Dermis microvascular lymphatic vessel endothelial cell (primary cell): ENCODE results near the gene ANKRD35. TPM values are rescaled to one million over a fixed set of nuclear protein-coding genes. Genes with fewer than 3 reads are reported as not detected.
"Not testable (repeated sequence)": the region's sequence is repeated elsewhere in the genome, so short reads cannot be mapped to it uniquely, and the experiment has no call there.

Experiments used
- DNase-seq, 2 donors: peaks; one replicate each; pipeline versions ENCODE4 v3.0.0 to v3.0.0-alpha.2; 2010; ENCODE audit warnings: low read depth in 2 of 2
- total RNA-seq: library from RNA; depleted of rRNA; stranded (reverse); fragments of >200 nt; gene quantifications from 2 replicates; pipeline ENCODE4 v1.2.1, GENCODE V29; 2014

ANKRD35 gene, protein sequence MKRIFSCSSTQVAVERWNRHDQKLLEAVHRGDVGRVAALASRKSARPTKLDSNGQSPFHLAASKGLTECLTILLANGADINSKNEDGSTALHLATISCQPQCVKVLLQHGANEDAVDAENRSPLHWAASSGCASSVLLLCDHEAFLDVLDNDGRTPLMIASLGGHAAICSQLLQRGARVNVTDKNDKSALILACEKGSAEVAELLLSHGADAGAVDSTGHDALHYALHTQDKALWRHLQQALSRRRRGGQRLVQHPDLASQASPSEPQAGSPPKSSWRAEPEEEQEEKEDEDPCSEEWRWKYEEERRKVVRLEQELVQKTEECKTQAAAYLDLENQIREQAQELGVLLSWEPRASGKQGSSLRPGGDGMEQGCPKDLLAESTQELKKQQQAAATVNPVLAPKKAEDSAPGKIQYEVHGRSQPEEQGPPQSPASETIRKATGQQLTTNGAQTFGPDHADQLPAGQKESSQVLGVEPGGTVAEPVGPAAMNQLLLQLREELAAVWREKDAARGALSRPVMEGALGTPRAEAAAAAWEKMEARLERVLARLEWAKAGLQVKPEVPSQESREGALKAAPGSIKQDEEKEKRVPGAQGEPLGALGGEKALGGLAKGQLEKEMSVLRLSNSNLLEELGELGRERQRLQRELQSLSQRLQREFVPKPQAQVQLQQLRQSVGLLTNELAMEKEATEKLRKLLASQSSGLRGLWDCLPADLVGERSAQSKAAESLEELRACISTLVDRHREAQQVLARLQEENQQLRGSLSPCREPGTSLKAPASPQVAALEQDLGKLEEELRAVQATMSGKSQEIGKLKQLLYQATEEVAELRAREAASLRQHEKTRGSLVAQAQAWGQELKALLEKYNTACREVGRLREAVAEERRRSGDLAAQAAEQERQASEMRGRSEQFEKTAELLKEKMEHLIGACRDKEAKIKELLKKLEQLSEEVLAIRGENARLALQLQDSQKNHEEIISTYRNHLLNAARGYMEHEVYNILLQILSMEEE
- total RNA-seq = under 0.01 TPM in 2 replicates

- peak; percentile 20 to 72 for DNase-seq
Measured at GRCh38 chr1:145885738-145886287, at the start of gene ANKRD35. ANKRD35 (minus strand) TSS chr1:145885866; CDS start chr1:145885758, 108 bp downstream.

- not testable (repeated sequence) for DNase-seq
Measured at GRCh38 chr1:145932522-145933009, 46.9 kb upstream of the ANKRD35 start.

DNA sequence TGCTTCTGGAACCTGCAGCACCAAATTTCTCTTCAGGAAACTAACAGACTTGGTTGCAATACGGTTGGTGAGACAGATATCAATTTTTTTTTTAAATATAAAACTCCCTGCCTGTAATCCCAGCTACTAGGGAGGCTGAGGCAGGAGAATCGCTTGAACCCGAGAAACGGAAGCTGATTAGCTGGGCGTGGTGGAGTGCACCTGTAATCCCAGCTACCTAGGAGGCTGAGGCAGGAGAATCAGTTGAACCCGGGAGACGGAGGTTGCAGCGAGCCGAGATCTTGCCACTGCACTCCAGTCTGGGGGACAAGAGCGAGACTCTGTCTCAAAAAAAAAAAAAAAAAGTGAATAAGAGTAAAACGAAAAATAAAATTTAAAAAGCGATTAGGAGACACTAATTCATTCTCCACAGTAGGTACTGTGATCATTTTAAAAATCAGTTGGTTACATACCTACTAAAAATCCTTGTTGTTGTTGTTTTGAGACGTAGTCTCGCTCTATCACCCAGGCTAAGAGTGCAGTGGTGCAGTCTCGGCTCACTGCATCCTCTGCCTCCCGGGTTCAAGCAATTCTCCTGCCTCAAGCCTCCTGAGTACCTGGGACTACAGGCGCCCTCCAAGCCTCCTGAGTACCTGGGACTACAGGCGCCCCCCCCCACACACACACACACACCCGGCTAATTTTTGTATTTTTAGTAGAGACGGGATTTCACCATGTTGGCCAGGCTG lies 42.4 kb upstream of the ANKRD35 start:
- no peak for DNase-seq

DNA sequence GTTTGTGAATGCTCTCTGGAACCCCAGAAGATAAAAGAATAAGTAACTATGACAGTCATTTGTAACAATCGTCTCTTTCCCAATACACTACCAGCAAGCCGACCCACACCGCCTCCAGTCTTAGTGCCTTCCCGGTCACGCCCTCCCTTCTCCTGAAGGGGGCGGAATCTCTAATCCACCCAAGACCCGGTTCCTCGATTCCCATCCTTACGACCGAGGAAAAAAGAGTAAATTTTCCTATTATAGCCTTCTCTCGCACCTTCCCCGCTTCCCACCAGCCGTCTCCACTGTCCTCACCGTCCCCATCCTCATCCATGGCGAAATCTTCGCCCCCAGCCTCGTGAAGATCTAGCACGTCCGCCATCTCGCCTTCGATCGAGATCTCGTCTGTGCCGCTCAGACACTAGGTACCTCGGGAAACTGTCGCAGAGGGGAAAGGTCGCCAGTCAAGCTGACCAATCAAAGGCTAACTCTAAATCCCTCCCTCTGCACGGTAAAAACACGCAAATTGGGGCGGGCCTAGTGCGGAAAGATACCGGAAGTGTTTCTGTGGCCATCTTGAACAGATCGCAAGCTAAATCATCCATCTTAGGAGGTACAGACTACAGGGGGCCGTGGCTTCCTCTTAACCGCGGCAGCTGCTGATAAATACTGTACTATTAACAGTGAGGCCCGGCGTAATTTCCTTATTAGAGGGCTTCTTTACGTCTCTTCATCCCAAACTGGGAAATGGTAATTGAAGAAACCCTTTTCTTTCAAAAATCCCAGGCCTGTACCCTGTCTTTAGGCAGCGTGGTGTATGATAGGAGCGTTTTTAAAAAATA lies 41.6 kb upstream of the ANKRD35 start, which contains the start of gene RBM8A:
Gene RBM8A, minus strand, starts transcription at position 422 of the 824 bp plus-strand sequence. Its CDS starts 58 bp downstream, at position 364.
- DNase-seq = peak; percentile 97 to 98

- DNase-seq = peak in 1 of 2 donors; percentile 10
Measured at GRCh38 chr1:145926686-145927062, 41.0 kb upstream of the ANKRD35 start.

GRCh38 chr1:145922266-145922665 lies 36.6 kb upstream of the ANKRD35 start:
- no peak for DNase-seq

- DNase-seq = not testable (repeated sequence)
Measured at GRCh38 chr1:145920297-145920696, 34.6 kb upstream of the ANKRD35 start.

DNA sequence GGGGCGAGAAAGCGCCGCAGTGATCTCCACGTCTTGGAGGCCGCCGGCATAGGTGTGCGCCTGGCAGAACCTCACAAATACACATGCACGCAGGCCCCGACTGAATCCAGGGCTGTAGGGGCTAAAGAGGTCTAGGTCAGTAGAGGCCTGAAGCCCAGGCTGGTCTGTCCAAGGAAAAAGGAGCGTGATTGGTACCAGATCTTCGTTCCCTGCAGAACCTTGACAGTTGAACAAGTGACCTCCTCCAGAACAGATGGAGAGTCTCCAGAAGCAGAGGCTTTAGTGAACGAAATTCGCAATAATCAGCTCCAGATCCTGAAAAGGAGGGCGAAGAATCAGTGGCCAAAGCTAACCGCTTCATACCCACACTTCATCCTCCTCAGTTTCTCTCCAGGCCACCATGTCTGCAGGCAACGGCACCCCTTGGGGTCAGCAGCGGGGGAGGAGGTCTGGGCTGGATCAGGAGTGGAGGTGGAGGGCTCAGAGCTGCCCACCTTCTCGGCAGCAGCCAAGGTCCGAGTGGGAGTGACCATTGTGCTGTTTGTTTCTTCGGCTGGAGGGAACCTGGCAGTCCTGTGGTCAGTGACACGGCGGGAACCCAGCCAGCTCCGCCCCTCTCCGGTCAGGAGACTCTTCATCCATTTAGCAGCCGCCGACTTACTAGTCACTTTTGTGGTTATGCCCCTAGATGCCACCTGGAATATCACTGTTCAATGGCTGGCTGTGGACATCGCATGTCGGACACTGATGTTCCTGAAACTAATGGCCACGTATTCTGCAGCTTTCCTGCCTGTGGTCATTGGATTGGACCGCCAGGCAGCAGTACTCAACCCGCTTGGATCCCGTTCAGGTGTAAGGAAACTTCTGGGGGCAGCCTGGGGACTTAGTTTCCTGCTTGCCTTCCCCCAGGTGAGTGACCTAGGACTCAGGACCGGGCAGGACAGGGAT lies 33.6 kb upstream of the ANKRD35 start:
- DNase-seq = peak; percentile 43 to 78

DNA sequence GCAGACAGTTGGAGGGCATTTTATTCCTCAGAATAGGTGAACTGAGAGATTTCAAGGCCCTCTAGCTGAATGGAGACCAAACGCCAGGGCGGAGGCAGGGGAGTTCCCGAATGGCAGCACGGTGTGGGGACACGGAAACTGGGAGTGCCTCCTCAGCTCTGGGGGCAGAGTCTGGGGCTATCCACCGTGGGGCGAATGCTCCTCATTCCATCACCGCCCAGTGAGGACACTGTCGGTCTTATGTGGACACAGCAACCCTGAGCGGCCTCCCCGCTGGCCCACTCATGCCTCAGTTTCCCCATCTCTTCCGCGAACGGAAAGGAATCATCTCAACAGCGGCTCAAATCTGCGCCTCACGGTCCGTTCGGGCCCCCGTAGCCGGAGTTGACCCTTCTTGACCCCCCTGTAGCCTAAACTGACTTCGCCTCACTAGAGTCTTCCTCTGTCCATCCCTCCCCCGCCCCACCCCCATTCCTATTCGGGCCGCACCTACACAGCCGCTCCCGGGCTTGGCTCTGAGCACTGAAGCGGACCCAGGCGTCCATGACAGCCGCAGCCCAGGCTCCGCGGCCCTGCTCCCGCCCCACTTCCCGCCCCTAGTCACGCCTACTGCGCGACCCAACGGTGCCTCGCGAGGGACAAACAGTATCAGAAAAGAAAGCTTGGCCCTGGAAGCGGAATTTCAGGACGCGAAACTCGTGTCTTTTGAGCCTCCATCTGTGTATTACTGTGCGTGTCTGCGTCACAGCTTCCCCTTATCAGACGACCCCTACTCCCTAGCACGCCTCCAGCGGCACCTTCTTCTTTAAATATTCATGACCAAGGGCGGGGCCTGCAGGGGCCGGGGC lies 32.7 kb upstream of the ANKRD35 start, which contains the start of gene PEX11B:
Gene PEX11B, minus strand, starts transcription at position 574 of the 848 bp plus-strand sequence. Its CDS starts 29 bp downstream, at position 545.
- DNase-seq = peak; percentile 88 to 97

- no peak for DNase-seq
Measured at GRCh38 chr1:145917595-145917994, 31.9 kb upstream of the ANKRD35 start.

DNA sequence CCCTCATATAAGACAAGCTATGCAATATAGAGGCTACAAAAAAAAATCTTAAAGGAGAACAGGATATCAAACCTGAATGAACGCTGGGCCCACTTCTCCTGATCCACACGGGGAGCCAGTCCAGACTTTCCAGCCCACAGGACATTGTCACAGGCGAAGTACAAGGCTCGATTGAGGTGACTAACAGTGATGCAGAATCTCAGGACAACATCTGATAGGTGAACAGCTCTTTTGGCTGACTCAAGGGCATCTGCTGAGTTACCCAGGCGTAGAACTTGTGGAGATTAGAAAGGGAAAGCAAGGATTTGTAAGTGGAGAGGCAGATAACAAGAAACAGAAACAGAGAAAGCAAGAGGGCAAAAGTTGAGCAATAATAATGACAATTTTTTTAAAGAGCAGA lies 31.1 kb upstream of the ANKRD35 start:
- no peak for DNase-seq

- DNase-seq = no peak
Measured at GRCh38 chr1:145912128-145912641, 26.5 kb upstream of the ANKRD35 start.

GRCh38 chr1:145908653-145909052 lies 23.0 kb upstream of the ANKRD35 start:
- DNase-seq = no peak

DNA sequence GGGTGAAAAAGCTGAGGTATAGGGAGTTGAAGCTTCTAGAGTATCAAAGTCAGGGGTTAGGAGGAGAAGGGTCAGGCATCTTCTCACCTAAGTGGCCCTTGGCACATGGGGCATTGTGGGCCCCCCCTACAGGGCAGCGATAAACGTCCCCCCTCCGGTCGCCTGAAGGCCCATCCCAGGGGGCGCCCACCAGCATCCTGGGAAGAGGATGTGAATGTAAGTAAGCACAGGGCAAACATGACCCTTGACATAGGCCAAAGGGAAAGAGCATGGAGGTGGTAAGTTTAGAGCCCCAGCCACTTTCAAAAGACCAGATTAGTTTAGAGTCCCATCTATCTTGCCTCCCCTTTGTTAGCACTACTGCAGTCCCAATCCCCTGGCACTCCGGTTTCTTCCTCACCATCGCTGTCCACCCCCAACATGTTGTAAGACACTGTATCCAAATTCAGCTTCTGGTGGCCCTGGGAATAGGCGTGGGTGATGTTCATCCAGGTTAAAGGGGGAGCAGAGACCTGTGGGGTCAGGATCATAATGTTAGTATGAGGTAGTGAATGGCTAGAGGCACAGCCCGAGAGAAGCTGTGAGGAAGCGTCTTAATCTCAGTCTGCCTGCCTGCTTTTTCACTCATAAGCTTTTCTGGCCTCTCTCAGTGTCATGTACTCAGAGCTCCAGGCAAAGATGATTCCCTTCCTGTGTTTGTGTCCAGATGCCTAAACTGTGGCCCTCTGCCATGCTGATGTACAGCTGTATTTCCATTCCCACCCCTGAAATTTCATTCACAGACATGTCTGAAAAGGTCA lies 21.5 kb upstream of the ANKRD35 start:
- DNase-seq = peak; percentile 68 to 82

DNA sequence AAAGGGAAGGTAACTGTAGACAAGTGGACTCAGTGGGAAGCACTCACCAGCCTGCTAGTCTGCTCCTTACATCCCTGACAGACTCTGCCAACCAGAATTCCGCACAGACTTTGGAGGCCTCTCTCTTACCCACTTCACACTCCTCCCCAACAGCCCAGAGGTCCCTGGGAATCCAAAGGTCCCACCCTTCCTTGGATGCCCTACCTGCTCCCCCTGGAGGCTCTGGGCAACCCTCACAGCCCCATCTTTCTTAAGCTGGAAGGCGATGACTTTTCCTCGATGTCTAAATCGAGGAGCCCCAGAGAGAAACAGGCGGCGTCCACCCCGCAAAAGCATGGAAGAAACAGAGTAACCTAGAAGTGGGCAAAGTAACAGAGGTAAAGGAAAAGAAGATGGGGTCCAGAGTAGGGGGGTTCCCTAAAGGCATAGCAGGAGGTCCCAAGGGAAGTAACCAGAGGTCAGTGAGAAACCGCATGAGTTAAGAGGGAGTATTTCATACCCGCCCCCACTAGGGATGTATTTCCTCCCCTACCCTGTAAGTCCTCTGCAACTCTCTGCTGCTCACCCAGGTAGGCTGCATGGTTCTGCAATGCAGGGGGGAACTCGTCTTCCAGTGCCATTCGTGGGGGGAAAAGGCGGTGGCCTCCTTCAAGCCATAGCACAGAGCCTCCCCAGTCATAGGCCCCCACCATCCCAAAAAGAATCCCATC lies 15.8 kb upstream of the ANKRD35 start:
- no peak for DNase-seq

DNA sequence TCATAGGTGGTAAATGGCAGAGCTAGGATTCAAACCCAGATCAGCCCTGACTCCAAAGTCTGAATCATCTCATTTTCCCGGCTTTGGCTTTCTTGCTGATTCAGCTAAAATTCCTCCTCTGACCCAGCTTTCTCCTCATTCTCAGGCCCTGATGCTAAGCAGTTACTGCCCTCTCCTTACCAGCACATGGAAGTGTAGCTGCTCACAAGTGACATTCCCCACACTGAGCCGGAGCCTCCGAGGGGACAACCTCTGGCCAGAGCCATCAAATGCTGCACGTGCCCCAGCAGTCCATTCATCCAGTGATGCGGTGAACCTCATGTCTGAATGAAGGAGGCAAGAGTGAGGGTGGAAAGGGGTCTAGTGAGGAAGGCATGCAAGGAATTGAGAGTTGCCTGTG lies 13.1 kb upstream of the ANKRD35 start:
- DNase-seq = no peak
